ENCODE data around the gene KCP. TPM values are rescaled to one million over a fixed set of nuclear protein-coding genes. Genes with fewer than 3 reads are reported as not detected.
A peak's percentile ranks its signal among the peaks of the same experiment; 100 is the strongest.

KCP gene
- total RNA-seq, 1 experiment from 2014 or later: 9.9 TPM

DNA sequence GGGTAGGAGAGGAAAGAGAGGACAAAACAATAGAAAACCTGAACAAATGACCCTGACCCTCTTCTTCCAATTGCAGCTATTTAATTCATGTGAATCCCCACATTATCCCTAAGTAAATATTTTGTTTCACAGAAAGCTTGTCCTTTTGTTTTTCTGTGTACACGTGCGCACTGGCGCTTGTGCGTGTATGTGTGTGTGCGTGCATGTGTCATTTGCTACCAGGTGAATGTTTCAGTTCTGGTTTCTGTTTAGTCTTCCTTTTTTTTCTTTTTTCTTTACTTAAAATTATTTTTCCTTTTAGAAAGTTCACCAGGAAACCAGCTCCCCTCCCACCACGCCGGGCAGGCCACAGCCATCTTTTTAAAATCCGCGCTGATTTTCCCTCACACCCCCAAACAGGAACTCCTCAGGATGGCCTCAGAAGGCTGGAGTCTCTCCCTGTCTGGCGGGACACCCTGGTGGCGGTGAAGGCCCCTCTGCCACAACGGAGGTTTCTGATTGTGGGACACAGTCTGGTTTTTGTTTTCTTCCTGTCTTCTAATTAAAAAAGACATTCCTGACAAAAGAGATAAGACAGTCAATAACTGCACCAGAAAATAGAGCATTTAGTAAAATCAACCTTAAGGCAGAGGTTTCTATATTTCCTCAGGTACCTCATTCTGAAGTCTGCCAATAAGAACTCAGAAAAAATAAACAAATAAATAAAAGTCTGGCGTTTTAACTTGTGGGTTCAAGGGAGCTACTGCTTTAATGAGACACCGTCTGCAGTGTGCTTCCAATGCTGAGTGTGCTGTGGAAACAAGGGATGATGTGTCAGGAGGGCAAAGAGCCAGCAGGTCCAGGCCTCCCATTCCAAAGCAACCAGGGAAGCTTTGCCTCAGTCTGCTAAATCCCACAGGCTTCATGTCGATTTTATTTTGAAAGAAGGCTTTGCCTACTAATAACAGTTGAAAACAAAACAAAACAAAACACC is 44.6 kb upstream of the KCP start:
- CTCF ChIA-PET: no interaction called here
- TSS peak; percentile 10 for BruUV-seq (replicated peaks)
- peaks cover 42% of the 10 kb centered on the region for H3K36me3 ChIP-seq (ENCODE audit: low read depth)

DNA sequence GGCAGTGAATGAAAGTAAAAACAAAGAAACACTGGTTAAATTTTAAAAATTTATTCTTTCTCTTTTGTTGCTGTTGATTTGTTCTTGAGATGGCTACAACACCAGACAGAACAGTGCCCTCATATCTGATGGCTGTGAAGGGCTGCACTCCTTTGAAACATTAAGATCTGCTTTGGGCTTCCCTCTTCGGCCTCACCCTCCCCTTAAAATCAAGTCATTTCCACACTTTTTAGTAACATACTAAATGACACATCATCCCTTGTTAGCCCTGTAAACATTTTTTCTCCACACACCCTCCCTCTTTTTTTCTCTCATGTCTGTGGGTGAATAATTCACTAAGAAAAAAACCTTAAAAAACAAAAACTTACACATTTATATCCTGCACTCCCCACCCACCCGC is 43.6 kb upstream of the KCP start:
- Histone ChIP-seq H2AFZ (no peak overlapping the region), H3F3A (ENCODE audit: insufficient read depth, low read depth) (no peaks in the 10 kb centered on the region; the same call in 1 of the 2 replicates), H3K9me3 (ENCODE audit: insufficient read depth, low read depth) (no peaks in the 10 kb centered on the region), H3K4me1 (replicated peaks; ENCODE audit: insufficient read depth) (no peaks in the 10 kb centered on the region), H3K9me2 (ENCODE audit: insufficient read depth) (no peaks in the 10 kb centered on the region), H3K27me3 (ENCODE audit: insufficient read depth, low read depth) (no peaks in the 10 kb centered on the region), H3K4me3 (no peak overlapping the region), H4K20me1 (ENCODE audit: insufficient read depth) (no peaks in the 10 kb centered on the region), H3K4me2 (no peak overlapping the region), H3K27ac (no peak overlapping the region), H3K79me2 (ENCODE audit: low read depth) (no peaks in the 10 kb centered on the region), H3K36me3 (ENCODE audit: low read depth) (peaks cover 42% of the 10 kb centered on the region)
- BruUV-seq (replicated peaks): no TSS peak
- intact Hi-C loops (cut with micrococcal nuclease; ENCODE audit: unreplicated experiment): no loop called here
- ChIA-PET POLR2A (ENCODE audit: unreplicated experiment) (no interaction called here), CTCF (no interaction called here)
- no peak for DNase-seq
- TF ChIP-seq, protein P1, sequence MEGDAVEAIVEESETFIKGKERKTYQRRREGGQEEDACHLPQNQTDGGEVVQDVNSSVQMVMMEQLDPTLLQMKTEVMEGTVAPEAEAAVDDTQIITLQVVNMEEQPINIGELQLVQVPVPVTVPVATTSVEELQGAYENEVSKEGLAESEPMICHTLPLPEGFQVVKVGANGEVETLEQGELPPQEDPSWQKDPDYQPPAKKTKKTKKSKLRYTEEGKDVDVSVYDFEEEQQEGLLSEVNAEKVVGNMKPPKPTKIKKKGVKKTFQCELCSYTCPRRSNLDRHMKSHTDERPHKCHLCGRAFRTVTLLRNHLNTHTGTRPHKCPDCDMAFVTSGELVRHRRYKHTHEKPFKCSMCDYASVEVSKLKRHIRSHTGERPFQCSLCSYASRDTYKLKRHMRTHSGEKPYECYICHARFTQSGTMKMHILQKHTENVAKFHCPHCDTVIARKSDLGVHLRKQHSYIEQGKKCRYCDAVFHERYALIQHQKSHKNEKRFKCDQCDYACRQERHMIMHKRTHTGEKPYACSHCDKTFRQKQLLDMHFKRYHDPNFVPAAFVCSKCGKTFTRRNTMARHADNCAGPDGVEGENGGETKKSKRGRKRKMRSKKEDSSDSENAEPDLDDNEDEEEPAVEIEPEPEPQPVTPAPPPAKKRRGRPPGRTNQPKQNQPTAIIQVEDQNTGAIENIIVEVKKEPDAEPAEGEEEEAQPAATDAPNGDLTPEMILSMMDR (conservative IDR thresholded peaks at IDR 0.05): no peak
- TF ChIP-seq EZH2 (IDR thresholded peaks at IDR 0.05; ENCODE audit: low read depth): no peak

More for the DNA sequence above, 44.6 kb upstream of the KCP start:
- no peaks in the 10 kb centered on the region for H3K27me3 ChIP-seq (ENCODE audit: insufficient read depth, low read depth)
- no peak overlapping the region for H3K27ac ChIP-seq
- H2AFZ ChIP-seq: no peak overlapping the region
- H3K4me3 ChIP-seq: no peak overlapping the region
- no peaks in the 10 kb centered on the region for H3K79me2 ChIP-seq (ENCODE audit: low read depth)
- H4K20me1 ChIP-seq (ENCODE audit: insufficient read depth): no peaks in the 10 kb centered on the region
- H3K4me1 ChIP-seq (replicated peaks; ENCODE audit: insufficient read depth): no peaks in the 10 kb centered on the region
- no peaks in the 10 kb centered on the region for H3K9me2 ChIP-seq (ENCODE audit: insufficient read depth)
- TF ChIP-seq, protein P1 (conservative IDR thresholded peaks at IDR 0.05): no peak
- TF ChIP-seq EZH2 (IDR thresholded peaks at IDR 0.05; ENCODE audit: low read depth): no peak
- DNase-seq: no peak
- POLR2A ChIA-PET (ENCODE audit: unreplicated experiment): no interaction called here
- H3K4me2 ChIP-seq: no peak overlapping the region
- intact Hi-C loops (cut with micrococcal nuclease; ENCODE audit: unreplicated experiment): no loop called here
- no peaks in the 10 kb centered on the region for H3K9me3 ChIP-seq (ENCODE audit: insufficient read depth, low read depth)
- no peaks in the 10 kb centered on the region; the same call in 1 of the 2 replicates for H3F3A ChIP-seq (ENCODE audit: insufficient read depth, low read depth)

DNA sequence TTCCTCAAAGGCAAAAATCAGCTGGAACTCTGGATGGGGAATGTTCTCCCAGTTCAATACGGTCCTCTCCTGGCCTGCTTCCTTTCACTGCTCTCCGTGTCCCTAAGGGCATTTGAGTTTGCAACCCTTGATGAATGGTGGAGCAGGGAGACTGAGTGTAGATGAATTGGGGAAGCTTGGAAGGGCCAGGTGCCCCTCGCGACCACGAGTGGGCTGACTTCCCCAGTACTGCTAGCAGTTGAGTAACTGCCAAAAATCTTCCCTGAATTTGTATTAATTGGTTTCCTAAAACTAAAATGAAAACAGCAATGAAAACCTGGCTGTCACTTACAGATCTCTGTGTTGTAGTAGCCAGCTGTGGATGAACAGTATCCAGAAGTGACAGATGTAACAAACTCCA is 40.8 kb upstream of the KCP start:
- intact Hi-C loops (cut with micrococcal nuclease; ENCODE audit: unreplicated experiment): no loop called here
- Histone ChIP-seq H2AFZ (no peak overlapping the region), H3K4me2 (no peak overlapping the region), H3F3A (ENCODE audit: insufficient read depth, low read depth) (no peaks in the 10 kb centered on the region; the same call in 1 of the 2 replicates), H3K4me3 (no peak overlapping the region), H3K27me3 (ENCODE audit: insufficient read depth, low read depth) (no peaks in the 10 kb centered on the region), H3K36me3 (ENCODE audit: low read depth) (peaks cover 24% of the 10 kb centered on the region), H4K20me1 (ENCODE audit: insufficient read depth) (no peaks in the 10 kb centered on the region), H3K9me3 (ENCODE audit: insufficient read depth, low read depth) (no peaks in the 10 kb centered on the region), H3K27ac (no peak overlapping the region), H3K9me2 (ENCODE audit: insufficient read depth) (no peaks in the 10 kb centered on the region), H3K79me2 (ENCODE audit: low read depth) (no peaks in the 10 kb centered on the region), H3K4me1 (replicated peaks; ENCODE audit: insufficient read depth) (no peaks in the 10 kb centered on the region)
- CTCF ChIA-PET: interaction anchor here (0.6 kb wide), 1 partner anchor 223 kb away, joined by 5 read pairs; no protein-coding TSS in a partner anchor
- TF ChIP-seq, protein P1 (conservative IDR thresholded peaks at IDR 0.05): no peak
- no peak for TF ChIP-seq EZH2 (IDR thresholded peaks at IDR 0.05; ENCODE audit: low read depth)
- no TSS peak for BruUV-seq (replicated peaks)
- DNase-seq: no peak
- POLR2A ChIA-PET (ENCODE audit: unreplicated experiment): no interaction called here

All from PC-9 (cell line).